ENCODE results near the gene KDM6A. TPM values are rescaled to one million over a fixed set of nuclear protein-coding genes. Genes with fewer than 3 reads are reported as not detected.

The KDM6A gene
- polyA plus RNA-seq, 1 donor from 2014 or later: 25.1 TPM

GRCh38 chrX:44906542-44906941 lies 33.6 kb downstream of the KDM6A start:
- Histone ChIP-seq H3K27me3 (ENCODE audit: insufficient read depth, low read depth, low read length) (no peaks in the 10 kb centered on the region), H3K27ac (ENCODE audit: low read length) (no peak overlapping the region), H3K9me3 (ENCODE audit: low read length) (no peaks in the 10 kb centered on the region), H3K4me3 (ENCODE audit: low read length) (no peak overlapping the region), H3K9ac (ENCODE audit: low read length) (no peak overlapping the region), H4K20me1 (ENCODE audit: insufficient read depth) (no peaks in the 10 kb centered on the region), H3K9me2 (ENCODE audit: insufficient read depth, low read length) (no peaks in the 10 kb centered on the region), H3K79me2 (replicated peaks; ENCODE audit: insufficient read depth, low read length) (peaks cover 61% of the 10 kb centered on the region), H2AFZ (ENCODE audit: low read depth, low read length) (no peak overlapping the region), H3K36me3 (ENCODE audit: insufficient read depth, low read length) (no peaks in the 10 kb centered on the region), H3F3A (ENCODE audit: insufficient read depth, low read length, poor library complexity, severe bottlenecking) (no peaks in the 10 kb centered on the region), H3K4me2 (ENCODE audit: low read length) (no peak overlapping the region)
- TF ChIP-seq EP300 (conservative IDR thresholded peaks at IDR 0.05; ENCODE audit: poor library complexity, severe bottlenecking) (no peak), CTCF (IDR thresholded peaks at IDR 0.05; ENCODE audit: poor library complexity, severe bottlenecking) (no peak), TAF1 (IDR thresholded peaks at IDR 0.05; ENCODE audit: low read depth) (no peak), POLR2AphosphoS5 (IDR thresholded peaks at IDR 0.05) (no peak), SMC3 (conservative IDR thresholded peaks at IDR 0.05; ENCODE audit: poor library complexity) (no peak), MXI1 (conservative IDR thresholded peaks at IDR 0.05; ENCODE audit: poor library complexity, severe bottlenecking) (no peak), EZH2 (IDR thresholded peaks at IDR 0.05; ENCODE audit: borderline replicate concordance, insufficient read depth, low read length, poor library complexity, severe bottlenecking) (no peak), RAD21 (conservative IDR thresholded peaks at IDR 0.05) (no peak), REST (IDR thresholded peaks at IDR 0.05; ENCODE audit: borderline replicate concordance) (no peak)

GRCh38 chrX:44908153-44908552 lies 35.2 kb downstream of the KDM6A start:
- H3K4me2 ChIP-seq (ENCODE audit: low read length): no peak overlapping the region
- H3K36me3 ChIP-seq (ENCODE audit: insufficient read depth, low read length): no peaks in the 10 kb centered on the region
- H3K9ac ChIP-seq (ENCODE audit: low read length): no peak overlapping the region
- no peaks in the 10 kb centered on the region for H3K27me3 ChIP-seq (ENCODE audit: insufficient read depth, low read depth, low read length)
- no peaks in the 10 kb centered on the region for H4K20me1 ChIP-seq (ENCODE audit: insufficient read depth)
- H3K27ac ChIP-seq (ENCODE audit: low read length): no peak overlapping the region
- no peaks in the 10 kb centered on the region for H3K9me3 ChIP-seq (ENCODE audit: low read length)
- no peak overlapping the region for H3K4me3 ChIP-seq (ENCODE audit: low read length)
- peaks cover 54% of the 10 kb centered on the region for H3K79me2 ChIP-seq (replicated peaks; ENCODE audit: insufficient read depth, low read length)
- no peaks in the 10 kb centered on the region for H3K9me2 ChIP-seq (ENCODE audit: insufficient read depth, low read length)
- H2AFZ ChIP-seq (ENCODE audit: low read depth, low read length): no peak overlapping the region
- TF ChIP-seq REST (IDR thresholded peaks at IDR 0.05; ENCODE audit: borderline replicate concordance): no peak
- TF ChIP-seq MXI1 (conservative IDR thresholded peaks at IDR 0.05; ENCODE audit: poor library complexity, severe bottlenecking): no peak
- TF ChIP-seq EP300 (conservative IDR thresholded peaks at IDR 0.05; ENCODE audit: poor library complexity, severe bottlenecking): no peak
- no peak for TF ChIP-seq CTCF (IDR thresholded peaks at IDR 0.05; ENCODE audit: poor library complexity, severe bottlenecking)
- TF ChIP-seq SMC3 (conservative IDR thresholded peaks at IDR 0.05; ENCODE audit: poor library complexity): no peak
- TF ChIP-seq EZH2 (IDR thresholded peaks at IDR 0.05; ENCODE audit: borderline replicate concordance, insufficient read depth, low read length, poor library complexity, severe bottlenecking): no peak
- TF ChIP-seq RAD21 (conservative IDR thresholded peaks at IDR 0.05): no peak
- no peak for TF ChIP-seq TAF1 (IDR thresholded peaks at IDR 0.05; ENCODE audit: low read depth)
- no peak for TF ChIP-seq POLR2AphosphoS5 (IDR thresholded peaks at IDR 0.05)
- H3F3A ChIP-seq (ENCODE audit: insufficient read depth, low read length, poor library complexity, severe bottlenecking): no peaks in the 10 kb centered on the region

Measured in neural cell (in vitro differentiated cells).